Sigmoid colon (tissue), 3 donors: ENCODE data around the gene MYO5C.

Experiments
- POLR2A ChIP-seq, 2 donors: fragments of 450-650 bp; IDR thresholded peaks; one replicate each; pipeline ENCODE4 v1.6.1; 2016; ENCODE audit warnings: antibody characterized with exemption in 2 of 2, mild to moderate bottlenecking in 2 of 2, moderate library complexity in 2 of 2
- TF ChIP-seq, protein P1 (sequence below), 4 experiments: fragments of 450-650 bp in 3 of 4; fragments of 200-600 bp in 1 of 4; IDR thresholded peaks; one replicate each; pipeline ENCODE4 v1.5.1; 2016 to 2019; ENCODE audit warnings: antibody characterized with exemption in 4 of 4, mild to moderate bottlenecking in 3 of 4, moderate library complexity in 2 of 4

DNA sequence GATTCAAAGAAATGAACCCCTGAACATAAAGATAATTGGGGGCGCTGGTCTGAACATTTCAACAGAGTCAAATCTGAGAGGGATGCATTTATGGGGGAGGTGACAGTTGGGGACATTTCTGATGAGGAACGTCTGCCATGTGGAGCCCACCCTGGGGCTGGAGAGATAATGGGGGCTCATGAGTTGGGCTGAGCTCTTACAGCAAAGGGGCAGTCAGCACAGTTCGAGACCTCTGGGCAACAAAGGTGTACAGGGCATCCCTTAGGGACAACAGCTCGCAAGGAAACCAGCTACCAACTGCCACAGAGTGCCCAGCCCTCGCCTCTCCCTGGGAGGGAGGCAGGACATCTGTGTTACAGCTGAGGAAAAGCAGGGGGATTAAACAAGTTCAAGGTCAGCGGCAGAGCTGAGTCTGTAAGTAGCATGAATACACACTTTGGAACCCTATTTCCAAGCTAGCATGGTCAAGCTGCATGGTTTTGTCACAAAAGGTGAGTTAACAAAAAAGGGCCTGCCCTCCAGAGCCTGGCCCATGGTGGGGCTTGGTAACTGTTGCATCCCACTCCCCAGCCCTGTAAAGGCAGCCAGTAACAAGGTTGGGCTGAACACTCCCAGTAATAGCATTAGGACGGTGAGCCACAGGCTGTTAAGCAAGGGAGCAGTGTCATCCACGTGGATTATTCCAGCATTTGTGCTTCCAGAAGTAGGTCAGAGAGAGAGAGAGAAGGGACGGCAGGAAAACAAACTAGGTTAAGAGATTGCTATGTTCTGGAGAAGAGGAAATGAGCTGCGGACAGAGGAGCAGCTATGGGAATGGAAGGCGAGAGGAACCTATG, 108.7 kb downstream of the MYO5C start:
- TF ChIP-seq, protein P1, sequence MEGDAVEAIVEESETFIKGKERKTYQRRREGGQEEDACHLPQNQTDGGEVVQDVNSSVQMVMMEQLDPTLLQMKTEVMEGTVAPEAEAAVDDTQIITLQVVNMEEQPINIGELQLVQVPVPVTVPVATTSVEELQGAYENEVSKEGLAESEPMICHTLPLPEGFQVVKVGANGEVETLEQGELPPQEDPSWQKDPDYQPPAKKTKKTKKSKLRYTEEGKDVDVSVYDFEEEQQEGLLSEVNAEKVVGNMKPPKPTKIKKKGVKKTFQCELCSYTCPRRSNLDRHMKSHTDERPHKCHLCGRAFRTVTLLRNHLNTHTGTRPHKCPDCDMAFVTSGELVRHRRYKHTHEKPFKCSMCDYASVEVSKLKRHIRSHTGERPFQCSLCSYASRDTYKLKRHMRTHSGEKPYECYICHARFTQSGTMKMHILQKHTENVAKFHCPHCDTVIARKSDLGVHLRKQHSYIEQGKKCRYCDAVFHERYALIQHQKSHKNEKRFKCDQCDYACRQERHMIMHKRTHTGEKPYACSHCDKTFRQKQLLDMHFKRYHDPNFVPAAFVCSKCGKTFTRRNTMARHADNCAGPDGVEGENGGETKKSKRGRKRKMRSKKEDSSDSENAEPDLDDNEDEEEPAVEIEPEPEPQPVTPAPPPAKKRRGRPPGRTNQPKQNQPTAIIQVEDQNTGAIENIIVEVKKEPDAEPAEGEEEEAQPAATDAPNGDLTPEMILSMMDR (IDR thresholded peaks at IDR 0.05): no peak
- TF ChIP-seq POLR2A (IDR thresholded peaks at IDR 0.05): no peak
